Hepatic stellate cell (primary cell): ENCODE measurements around the gene SLC39A6.

Source experiments
- DNase-seq: peaks from one replicate; pipeline ENCODE4 v3.0.0; 2011; ENCODE audit warnings: low spot score

SLC39A6 gene

DNA sequence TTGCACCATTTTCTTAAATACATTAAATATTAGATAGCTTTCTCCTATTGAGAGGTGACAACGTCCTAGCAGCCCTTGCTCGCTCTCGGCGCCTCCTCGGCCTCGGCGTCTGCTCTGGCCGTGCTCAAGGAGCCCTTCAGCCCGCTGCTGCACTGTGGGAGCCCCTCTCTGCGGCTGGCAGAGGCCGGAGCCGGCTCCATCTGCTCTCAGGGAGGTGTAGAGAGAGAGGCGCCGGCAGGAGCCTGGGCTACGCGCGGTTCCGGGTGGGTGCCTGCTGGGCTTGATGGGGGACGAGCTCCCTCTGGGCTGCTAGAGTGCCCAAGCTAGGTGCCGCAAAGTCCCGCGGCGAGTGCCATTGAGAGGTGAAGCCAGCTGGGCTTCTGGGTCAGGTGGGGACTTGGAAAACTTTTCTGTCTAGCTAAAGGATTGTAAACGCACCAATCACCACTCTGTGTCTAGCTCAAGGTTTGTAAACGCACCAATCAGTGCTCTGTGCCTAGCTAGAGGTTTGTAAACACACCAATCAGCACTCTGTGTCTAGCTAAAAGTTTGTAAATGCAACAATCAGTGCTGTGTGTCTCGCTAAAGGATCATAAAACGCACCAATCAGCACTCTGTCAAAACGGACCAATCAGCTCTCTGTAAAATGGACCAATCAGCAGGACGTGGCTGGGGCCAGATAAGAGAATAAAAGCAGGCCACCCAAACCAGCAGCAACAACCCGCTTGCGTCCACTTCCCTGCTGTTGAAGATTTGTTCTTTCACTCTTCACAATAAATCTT is 64.9 kb downstream of the SLC39A6 start:
- no peak for DNase-seq

DNA sequence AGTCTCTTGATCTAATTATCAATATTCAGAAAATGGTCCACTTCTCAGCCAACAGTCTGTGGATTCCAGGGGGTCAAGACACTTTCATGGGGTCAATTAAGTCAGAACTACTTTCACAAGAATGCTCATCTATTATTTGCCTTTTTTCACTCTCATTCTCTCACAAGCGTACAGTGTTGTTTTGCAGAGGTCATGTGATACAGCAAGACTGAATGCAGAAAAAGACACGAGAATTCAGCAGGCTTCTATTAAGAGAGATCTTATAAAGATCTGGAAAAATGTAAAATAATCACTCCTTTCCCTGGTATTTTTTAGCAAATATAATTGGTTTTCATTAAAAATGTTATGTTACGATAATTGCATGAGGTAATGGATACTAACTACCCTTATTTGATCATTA is 70.5 kb downstream of the SLC39A6 start:
- no peak for DNase-seq
